GM21723 (cell line): ENCODE measurements around the gene PLEKHA7.
"Not testable (repeated sequence)": the region's sequence is repeated elsewhere in the genome, so short reads cannot be mapped to it uniquely, and the experiment has no call there.

ENCODE experiments used
- ATAC-seq: cut with Tn5 transposase; IDR thresholded peaks from one replicate; pipeline ENCODE4 v1.9.1; 2021; ENCODE audit warnings: mild to moderate bottlenecking, moderate library complexity; ENCODE audit not compliant: unreplicated experiment

The PLEKHA7 gene

DNA sequence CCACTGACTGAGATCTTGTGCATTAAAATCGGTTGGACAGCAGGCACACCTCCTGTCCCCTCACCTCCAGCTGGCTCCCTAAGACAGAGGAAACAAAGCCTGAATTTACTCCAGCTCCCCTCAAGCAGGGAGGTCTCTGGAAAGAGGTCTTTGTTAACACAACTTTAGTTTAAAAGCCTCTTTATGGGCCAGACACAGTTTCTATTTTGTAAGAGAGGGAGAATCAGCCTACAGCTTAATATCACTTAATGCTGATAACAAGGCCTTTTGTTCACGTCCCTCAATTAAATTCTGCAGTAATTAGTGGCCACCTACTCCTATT lies 36.3 kb downstream of the PLEKHA7 start:
- ATAC-seq: no peak

DNA sequence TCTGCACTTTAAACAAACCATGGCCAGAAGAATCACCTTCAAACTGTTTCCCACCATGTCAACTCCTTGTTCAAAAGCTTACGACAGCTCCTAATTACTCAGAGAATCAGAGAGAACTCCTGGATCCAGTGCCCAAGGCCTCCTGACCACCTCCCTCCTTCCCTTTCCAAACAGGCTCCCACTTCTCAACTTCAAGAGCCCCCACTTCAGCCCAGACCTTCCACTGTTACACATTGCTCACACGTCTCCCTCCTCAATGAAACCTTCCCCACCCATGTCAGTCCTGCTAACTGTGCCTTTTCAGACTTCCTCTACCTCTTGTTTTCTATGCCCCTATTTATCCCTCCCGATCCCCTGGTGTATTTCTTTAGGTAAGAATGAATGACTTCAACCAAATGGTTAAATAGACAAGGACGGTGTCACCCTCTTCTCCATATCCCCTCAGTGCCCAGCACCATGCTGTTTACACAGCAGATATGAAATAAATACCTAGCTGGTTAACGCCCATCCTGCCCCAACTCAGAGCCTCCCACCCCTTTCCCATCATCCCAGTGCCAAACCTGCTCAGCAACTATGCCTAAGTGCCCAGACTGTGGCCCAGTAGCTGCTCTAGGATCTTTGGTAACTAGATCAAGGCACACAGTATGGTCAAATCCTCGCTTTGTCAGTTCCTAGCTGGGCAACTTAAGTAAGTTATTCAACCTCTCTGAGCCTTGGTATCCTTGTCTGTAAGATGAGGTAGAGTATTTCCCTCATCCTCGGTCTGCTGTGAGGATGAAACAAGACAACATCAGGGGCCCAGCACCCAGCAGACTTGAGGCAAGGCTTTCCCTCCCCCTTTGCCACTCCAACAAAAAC lies 36.8 kb downstream of the PLEKHA7 start:
- ATAC-seq: no peak

- ATAC-seq: no peak
These were observed 37.8 kb downstream of the PLEKHA7 start for GRCh38 chr11:16976379-16976778.

DNA sequence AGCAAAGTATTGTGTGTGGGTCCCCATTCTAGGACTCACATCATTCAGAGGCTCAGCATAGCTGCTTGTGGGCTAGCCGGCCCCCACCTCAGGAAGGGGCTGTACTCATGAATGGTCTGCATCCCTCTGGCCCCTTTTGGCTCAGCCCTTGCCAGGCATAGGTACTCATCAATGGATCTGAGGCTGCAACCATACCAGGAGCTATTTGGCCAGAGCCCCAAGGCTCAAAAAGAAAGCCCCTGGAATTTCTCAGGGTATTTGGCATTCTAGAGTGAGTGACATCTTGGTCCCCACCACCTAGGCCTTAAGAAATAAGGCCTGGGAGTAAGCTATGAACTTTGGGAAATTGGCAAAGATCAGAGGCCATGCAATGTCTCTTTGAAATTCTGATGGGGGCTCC lies 38.3 kb downstream of the PLEKHA7 start:
- no peak for ATAC-seq

DNA sequence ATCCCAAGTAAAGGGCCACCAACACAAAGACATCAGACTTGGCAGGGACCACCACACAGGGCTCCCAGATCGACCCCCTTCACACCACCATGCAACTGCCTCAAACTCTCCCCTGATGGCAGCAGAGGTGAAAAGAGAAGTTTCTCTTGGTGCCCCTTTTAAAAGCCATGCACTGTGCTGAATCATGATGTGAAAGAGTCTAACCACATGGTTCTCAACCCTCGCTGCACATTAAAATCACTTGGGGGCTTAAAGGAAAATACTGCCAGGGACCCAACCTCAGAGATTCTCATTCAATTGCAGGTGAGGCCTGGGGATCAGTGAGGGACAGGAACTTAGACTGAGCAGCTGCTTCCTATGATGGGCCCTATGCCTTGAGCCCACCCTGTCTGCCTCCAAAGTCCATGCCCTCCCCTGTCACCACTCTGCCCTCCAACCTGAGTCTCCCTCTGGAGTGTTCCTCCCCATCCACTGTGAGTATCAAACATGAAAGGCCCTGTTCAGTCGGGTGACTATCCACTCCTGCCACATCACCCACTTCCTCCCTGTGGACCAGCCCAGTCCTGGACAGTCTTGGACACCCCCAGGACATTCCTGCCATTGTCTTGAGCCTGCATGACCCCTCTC lies 40.8 kb downstream of the PLEKHA7 start:
- ATAC-seq: no peak

DNA sequence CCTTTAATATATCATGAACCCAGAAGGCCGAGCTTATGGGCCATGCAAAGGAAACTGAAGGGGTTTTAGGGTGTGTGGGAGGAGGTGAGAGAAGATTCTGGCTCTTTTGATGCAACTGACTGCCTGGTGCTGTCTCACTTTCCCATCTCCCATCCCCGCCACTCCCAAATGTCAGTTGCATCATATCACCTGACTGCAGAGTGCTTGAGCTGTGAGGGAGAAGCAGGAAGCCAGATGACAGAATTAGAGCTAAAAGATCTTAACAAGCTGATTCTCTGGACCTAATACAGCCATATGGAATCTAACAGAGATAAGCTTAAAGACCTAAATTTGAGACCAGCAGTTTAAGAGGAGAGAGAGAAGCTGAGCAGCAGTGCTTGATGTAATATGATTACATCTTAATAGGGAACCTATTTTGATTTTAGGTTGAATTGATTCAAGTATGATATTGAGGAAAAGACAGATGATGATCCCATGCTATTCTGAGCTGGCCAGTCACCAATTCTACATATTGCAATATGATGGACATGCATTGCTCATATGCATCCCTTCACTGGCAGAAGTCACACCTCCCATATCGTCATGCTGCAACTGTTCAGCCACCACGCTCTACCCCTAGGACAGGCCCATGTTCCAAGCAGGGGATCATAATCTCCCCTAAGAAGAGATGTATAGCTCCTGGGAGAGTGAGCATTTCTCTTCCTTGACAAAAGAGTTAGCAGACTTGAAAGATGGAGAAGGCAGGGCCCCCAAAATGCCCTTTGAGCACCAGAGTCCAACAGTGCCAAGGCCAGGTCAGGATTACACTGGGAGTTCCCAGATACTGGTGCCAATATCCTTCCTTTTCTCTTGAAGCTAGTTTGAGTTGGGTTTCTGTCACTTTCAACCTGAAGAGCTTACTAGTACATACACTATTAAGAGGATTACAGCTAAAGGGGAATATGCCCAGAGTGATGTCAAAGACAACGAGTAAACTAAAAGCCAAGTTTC lies 44.9 kb downstream of the PLEKHA7 start:
- ATAC-seq: no peak

- ATAC-seq: no peak
These were observed 46.0 kb downstream of the PLEKHA7 start for GRCh38 chr11:16968196-16968595.

- ATAC-seq: no peak
These were observed 47.1 kb downstream of the PLEKHA7 start for GRCh38 chr11:16966930-16967671.

DNA sequence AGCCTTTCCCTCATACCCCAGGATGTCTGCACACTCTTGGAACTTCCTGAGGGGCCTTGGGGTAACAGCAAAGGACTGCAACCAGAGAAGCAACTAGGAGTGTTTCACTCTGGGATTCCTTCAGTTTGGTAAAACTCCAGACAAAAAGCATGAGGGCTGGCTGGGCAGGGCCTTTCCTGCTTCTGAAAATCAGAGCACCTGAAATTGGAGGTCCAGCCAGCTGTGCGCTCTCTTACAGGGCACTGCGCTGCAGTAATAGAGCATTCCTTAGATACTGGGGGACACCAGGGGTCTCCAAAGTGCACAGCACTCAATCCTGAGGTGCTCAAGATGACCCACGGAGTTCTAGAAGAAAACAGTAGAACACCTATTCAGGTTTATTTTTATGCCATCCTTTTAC lies 49.7 kb downstream of the PLEKHA7 start:
- ATAC-seq: no peak

GRCh38 chr11:16963316-16963876 lies 50.8 kb downstream of the PLEKHA7 start:
- no peak for ATAC-seq

DNA sequence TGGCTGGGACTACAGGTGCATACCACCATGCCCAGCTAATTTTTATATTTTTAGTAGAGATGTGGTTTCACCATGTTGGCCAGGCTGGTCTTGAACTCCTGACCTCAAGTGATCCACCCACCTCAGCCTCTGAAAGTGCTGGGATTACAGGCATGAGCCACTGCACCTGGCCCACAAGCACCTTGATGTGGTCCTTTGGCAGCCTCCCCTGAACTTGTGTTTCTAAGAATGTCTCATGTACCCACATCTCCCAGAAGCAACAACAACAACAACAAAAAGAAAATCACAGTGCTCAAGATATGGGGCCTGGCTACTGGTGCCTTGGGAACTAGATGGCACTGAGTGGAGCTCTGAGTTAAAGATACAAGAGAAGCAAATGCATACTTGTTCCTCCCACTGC lies 51.6 kb downstream of the PLEKHA7 start:
- not testable (repeated sequence) for ATAC-seq

- no peak for ATAC-seq
These were observed 52.1 kb downstream of the PLEKHA7 start for GRCh38 chr11:16962146-16962545.

- no peak for ATAC-seq
These were observed 54.0 kb downstream of the PLEKHA7 start for GRCh38 chr11:16960250-16960649.

DNA sequence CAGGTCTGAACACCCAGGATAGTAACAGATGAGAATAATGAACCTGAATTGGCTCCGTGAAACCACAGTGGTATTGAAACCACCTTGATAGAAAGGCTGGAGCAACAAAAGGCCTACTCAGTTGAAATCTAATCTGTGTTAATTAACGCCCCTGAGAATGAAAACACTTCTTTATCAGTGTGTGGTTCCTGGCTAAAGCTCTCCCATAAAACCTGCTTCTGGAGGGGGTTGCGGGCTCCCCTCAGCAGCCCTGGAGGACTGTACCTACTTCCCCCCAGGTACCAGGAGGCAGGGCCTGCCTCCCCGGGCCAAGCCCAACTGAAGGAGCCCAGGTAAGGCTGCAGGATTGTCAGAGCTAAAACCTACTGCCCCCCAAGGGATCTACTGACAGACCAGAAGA lies 54.6 kb downstream of the PLEKHA7 start:
- no peak for ATAC-seq

DNA sequence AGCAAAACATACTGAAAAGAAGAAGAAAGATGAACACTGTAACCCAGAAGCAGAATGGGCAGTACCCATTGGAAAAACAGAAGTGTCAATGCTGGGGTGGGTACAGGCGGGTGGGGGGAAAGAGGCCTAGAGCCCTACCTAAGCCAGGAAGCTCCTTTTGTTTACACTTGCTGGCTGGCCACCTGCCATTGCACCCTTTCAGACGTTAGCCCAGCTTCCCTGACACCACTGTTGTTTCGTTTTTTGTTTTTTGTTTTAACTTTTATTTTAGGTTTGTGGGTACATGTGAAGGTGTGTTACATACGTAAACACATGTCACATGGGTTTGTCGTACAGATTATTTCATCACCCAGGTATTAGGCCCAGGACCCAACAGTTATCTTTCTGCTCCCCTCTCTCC lies 55.4 kb downstream of the PLEKHA7 start:
- ATAC-seq: no peak

GRCh38 chr11:16956538-16957153 lies 57.6 kb downstream of the PLEKHA7 start:
- no peak for ATAC-seq

DNA sequence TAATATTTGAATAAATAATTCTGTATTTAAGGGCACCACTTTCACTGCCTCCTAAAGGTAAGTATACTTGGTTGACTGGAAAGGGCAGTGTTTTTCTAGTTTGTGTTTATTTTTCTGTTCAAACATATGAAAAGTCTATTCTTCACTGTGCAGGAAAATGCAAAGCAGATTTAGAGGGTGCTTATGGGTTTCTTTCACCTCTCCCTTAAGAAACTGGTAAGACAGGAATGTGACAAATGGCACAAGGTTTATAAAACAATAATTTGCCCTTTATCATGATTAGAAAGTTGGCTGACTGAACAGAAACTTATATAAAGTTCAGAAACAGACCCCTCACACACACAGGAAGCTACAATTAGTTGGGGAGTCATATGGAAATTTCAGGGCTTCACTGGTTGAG lies 60.6 kb downstream of the PLEKHA7 start:
- ATAC-seq: no peak

- ATAC-seq: peak; percentile 76
These were observed 67.5 kb downstream of the PLEKHA7 start for GRCh38 chr11:16946477-16947282.
